Adrenal gland (tissue), 12 donors: Measurements from ENCODE around the gene WLS. TPM values are rescaled to one million over a fixed set of nuclear protein-coding genes. Genes with fewer than 3 reads are reported as not detected.

Experiments
- DNase-seq, 7 donors: peaks; one replicate each; pipeline ENCODE4 v3.0.0-alpha.2; 2019 to 2020
- H3K27ac ChIP-seq, 5 donors: fragments of 200-600 bp; sonication (generic) in 4 of 5; 1 replicate in 3 of 5; 2 replicates in 2 of 5; pipeline versions ENCODE4 v1.5.1 to v1.8.0; 2016 to 2020; ENCODE audit warnings: mild to moderate bottlenecking in 1 of 5
- H3K27me3 ChIP-seq: fragments of 200-600 bp; 2 replicates; pipeline ENCODE4 v1.8.0; 2021
- H3K36me3 ChIP-seq, 2 donors: fragments of 200-600 bp; replicated peaks in 1 of 2; 1 replicate in 1 of 2; 2 replicates in 1 of 2; pipeline versions ENCODE4 v1.5.1 to v1.8.0; 2018 to 2022
- H3K4me1 ChIP-seq, 2 donors: fragments of 200-600 bp; replicated peaks in 1 of 2; 1 replicate in 1 of 2; 2 replicates in 1 of 2; pipeline versions ENCODE4 v1.5.1 to v1.8.0; 2018 to 2021
- H3K4me3 ChIP-seq, 4 donors: fragments of 200-600 bp; sonication (generic) in 3 of 4; one replicate each; pipeline ENCODE4 v1.5.1; 2016 to 2018
- H3K9me3 ChIP-seq, 3 donors: fragments of 200-600 bp; sonication (generic) in 1 of 3; replicated peaks in 1 of 3; 1 replicate in 2 of 3; 2 replicates in 1 of 3; pipeline versions ENCODE4 v1.5.1 to v1.8.0; 2016 to 2021
- POLR2A ChIP-seq, 2 donors: fragments of 450-650 bp; IDR thresholded peaks; one replicate each; pipeline ENCODE4 v1.6.1; 2017; ENCODE audit warnings: antibody characterized with exemption in 2 of 2, mild to moderate bottlenecking in 2 of 2, moderate library complexity in 1 of 2
- WGBS, 4 donors: extraction: QIAGEN DNeasy Blood & Tissue Kit in 2 of 4; methylation state at CpG; one replicate each; pipeline versions ENCODE4 v1.1.5 to v1.1.7; 2013 to 2017; 5-methylcytosine and 5-hydroxymethylcytosine counted together
- intact Hi-C, 2 donors: fragments of 100-400 bp; cut with DNase I; formaldehyde crosslinking; loops; one replicate each; pipeline versions ENCODE4 v1.14.1 to v1.15.0; 2022 to 2023
- polyA plus RNA-seq, 3 donors: library from polyadenylated mRNA; stranded (reverse); fragments of 200-250 nt in 2 of 3; fragments of 350-450 nt in 1 of 3; fragmentation: Illumina TruSeq in 1 of 3; extraction: RNeasy Lipid Tissue Mini Kit (QIAGEN cat#74804) in 1 of 3; gene quantifications; one replicate each; pipeline ENCODE4 v1.2.3, GENCODE V29; 2013 to 2014
- total RNA-seq, 9 donors: library from RNA; depleted of rRNA in 4 of 9; stranded (reverse); fragments of >200 nt in 4 of 9; fragments of 120-200 nt in 1 of 9; fragmentation: NEBNext Ultra II Directional in 1 of 9; extraction: Animal tissue kit (Norgen Biotek cat#: 25700) in 1 of 9; gene quantifications; one replicate each; pipeline versions ENCODE4 v1.1.0 to v1.2.4, GENCODE V29; 2013 to 2023
- TF ChIP-seq, protein P1 (sequence below), 6 experiments: fragments of 450-650 bp in 4 of 6; fragments of 200-600 bp in 2 of 6; sonication (generic) in 1 of 6; IDR thresholded peaks; 1 replicate in 5 of 6; 2 replicates in 1 of 6; pipeline versions ENCODE4 v1.5.1 to v1.8.0; 2016 to 2021; ENCODE audit warnings: antibody characterized with exemption in 6 of 6, mild to moderate bottlenecking in 2 of 6, moderate library complexity in 1 of 6
- donor health status: healthy with polysubstance abuse.
- donor health status: Bipolar disorder and iron deficiency.
- donor health status: DM: yes; HTN: yes; CAD: no.
- donor health status: DM: no; HTN: no; CAD: no.
- donor health status: DM: no; HTN: no; CAD: no.
- donor health status: DM: yes; HTN: yes; CAD: no.

WLS gene
- total and polyA plus RNA-seq, 12 donors, result 28.7 to 114 (median 59.5) TPM

DNA sequence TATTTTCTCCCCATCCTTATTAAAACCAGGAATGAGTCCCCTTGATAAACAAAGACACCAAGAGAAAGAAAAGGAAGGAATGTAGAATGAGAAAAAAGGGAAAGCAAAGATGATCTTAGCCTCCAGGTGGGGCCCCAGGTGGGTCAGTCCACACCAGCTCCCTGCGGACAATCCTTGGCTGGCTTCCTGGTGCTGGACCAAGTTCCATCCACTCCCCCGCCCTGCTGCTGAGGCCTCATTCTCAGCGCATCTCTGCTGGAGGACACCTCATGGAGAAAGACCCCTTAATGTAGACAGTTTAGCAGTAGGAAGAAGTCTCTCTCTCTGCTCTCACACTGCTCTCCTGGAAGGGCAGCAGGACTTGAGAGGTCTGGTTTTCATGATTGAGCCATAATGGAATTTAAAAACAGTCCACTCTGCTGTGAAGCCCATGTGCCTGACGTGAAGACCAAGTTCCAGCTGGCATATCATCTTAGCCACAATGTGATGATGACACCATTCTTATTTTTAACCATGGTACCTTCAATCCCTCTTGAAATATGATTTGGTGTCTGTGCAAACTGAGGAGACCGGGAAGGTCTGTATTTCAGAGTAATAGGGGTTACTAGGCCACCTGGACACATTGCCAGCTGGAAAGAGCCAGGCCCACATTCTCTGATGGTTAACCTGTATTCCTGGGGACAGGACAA lies 83.1 kb downstream of the WLS start:
- peaks cover 0 to 27% of the 10 kb centered on the region in 2 donors for H3K36me3 ChIP-seq
- H3K27ac ChIP-seq, result no peak overlapping the region
- TF ChIP-seq, protein P1, sequence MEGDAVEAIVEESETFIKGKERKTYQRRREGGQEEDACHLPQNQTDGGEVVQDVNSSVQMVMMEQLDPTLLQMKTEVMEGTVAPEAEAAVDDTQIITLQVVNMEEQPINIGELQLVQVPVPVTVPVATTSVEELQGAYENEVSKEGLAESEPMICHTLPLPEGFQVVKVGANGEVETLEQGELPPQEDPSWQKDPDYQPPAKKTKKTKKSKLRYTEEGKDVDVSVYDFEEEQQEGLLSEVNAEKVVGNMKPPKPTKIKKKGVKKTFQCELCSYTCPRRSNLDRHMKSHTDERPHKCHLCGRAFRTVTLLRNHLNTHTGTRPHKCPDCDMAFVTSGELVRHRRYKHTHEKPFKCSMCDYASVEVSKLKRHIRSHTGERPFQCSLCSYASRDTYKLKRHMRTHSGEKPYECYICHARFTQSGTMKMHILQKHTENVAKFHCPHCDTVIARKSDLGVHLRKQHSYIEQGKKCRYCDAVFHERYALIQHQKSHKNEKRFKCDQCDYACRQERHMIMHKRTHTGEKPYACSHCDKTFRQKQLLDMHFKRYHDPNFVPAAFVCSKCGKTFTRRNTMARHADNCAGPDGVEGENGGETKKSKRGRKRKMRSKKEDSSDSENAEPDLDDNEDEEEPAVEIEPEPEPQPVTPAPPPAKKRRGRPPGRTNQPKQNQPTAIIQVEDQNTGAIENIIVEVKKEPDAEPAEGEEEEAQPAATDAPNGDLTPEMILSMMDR (IDR thresholded peaks at IDR 0.05), result no peak
- TF ChIP-seq POLR2A (IDR thresholded peaks at IDR 0.05), result no peak

DNA sequence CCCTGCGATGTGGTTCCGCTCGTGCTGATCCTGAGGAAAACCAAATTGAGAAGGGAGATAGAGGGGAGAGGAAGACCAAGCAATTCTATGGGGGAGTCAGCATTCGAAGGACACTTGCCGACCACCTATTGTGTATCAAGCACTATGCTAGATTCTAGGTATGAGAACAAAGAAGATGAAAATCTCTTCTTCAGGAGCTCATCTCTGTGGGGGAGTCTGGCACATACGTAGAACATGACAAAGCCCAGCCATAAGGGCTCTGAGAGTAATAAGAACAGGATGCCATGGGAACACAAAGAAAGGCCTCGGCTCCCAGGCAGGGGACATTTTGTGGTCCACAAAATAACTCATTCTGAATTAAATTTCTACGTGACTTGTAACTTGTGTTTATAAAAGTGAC lies 83.7 kb downstream of the WLS start:
- H3K36me3 ChIP-seq, result peaks cover 0 to 31% of the 10 kb centered on the region in 2 donors
- no peaks in the 10 kb centered on the region for H3K4me1 ChIP-seq
- H3K9me3 ChIP-seq, result no peaks in the 10 kb centered on the region
- WGBS, 4 donors, result 93 to 98% (median 96%) methylated on average over 8 of the region's 8 CpGs
- H3K27me3 ChIP-seq, result no peaks in the 10 kb centered on the region
- intact Hi-C loops, result no loop called here
- no peak overlapping the region for H3K27ac ChIP-seq
- DNase-seq, result no peak
- H3K4me3 ChIP-seq, result no peak overlapping the region
- TF ChIP-seq, protein P1 (IDR thresholded peaks at IDR 0.05), result no peak
- no peak for TF ChIP-seq POLR2A (IDR thresholded peaks at IDR 0.05)

More for the DNA sequence above, 83.1 kb downstream of the WLS start:
- intact Hi-C loops, result no loop called here
- H3K4me3 ChIP-seq, result no peak overlapping the region
- H3K4me1 ChIP-seq, result no peaks in the 10 kb centered on the region
- WGBS, 4 donors, result 88 to 96% (median 92%) methylated on average over 5 of the region's 5 CpGs
- no peaks in the 10 kb centered on the region for H3K27me3 ChIP-seq
- DNase-seq, result no peak
- no peaks in the 10 kb centered on the region for H3K9me3 ChIP-seq

DNA sequence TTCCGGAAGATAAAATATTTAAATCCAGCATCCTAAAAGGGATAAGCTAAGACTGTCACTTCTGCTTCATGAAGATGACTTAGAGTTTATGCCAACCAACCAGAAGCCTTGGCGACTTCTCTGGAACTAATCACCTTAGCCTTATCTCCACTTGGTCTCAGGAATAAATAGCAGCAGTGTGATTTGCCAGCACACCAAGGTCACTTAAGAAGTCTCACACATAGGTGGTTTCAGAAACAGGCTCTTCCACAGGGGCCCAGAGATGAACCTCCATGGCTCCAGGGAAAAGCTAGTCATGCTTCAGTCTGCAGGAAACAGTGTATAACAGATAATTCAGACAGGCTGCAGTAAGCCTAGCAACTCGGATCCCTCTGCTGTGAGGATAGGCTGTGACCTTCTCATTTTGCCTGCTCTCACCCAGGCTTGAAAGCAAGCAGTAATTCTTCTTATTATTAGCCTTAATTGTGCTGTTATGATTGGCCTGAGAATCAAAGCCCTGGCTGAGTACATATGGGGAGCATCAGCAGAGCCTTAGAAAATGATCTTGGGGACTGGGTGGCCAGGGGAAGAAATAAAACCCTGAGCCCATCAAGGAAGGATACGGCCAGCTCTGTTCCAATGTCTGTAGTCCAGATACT lies 84.7 kb downstream of the WLS start:
- intact Hi-C loops, result no loop called here
- H3K4me3 ChIP-seq, result no peak overlapping the region

DNA sequence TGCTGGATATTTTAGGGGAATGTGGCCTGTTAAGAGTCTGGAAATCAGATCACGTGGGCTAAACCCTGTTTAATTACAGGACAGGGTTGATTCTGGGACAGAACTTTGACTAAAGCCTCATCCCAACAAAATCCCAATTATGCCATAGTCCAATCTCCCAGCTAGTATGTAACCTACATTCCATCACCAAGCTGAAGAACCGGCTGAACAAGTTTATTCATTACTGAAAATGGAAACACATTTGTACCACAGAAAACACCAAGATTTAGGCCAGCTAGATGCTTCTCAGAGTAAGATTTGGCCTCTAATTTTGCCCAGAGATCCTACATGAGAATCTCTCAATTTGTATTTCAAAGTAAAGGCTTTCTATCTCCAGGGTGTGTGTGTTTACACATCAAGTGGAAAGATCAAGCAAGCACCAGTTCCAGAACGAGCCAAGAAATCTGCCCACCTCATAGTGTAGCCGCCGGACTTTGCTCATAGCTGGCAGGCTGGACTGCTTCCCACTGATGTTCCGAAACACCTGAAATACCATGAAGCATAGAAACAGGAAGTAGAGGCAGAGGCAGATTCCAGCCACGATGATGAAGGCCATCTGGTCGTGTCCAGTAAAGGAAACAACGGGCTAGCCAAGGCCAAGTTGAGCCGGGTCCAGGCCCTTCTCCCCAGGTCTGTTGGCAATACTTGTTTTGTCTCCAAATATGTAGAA lies 86.8 kb downstream of the WLS start:
- intact Hi-C loops, result no loop called here
- Histone ChIP-seq H3K27ac (no peak overlapping the region), H3K27me3 (no peaks in the 10 kb centered on the region), H3K36me3 (peaks cover 0 to 25% of the 10 kb centered on the region in 2 donors), H3K9me3 (no peaks in the 10 kb centered on the region), H3K4me1 (no peaks in the 10 kb centered on the region), H3K4me3 (no peak overlapping the region)
- DNase-seq, result no peak
- no peak for TF ChIP-seq POLR2A (IDR thresholded peaks at IDR 0.05)
- TF ChIP-seq, protein P1 (IDR thresholded peaks at IDR 0.05), result no peak
- 63 to 75% (median 71%) methylated on average over 10 of the region's 10 CpGs for WGBS, 4 donors

More for the DNA sequence above, 84.7 kb downstream of the WLS start:
- no peaks in the 10 kb centered on the region for H3K27me3 ChIP-seq
- peaks cover 0 to 30% of the 10 kb centered on the region in 2 donors for H3K36me3 ChIP-seq
- no peak overlapping the region for H3K27ac ChIP-seq
- H3K4me1 ChIP-seq, result no peaks in the 10 kb centered on the region
- peak in 2 of 7 donors; percentile 16 to 17 for DNase-seq
- no peak for TF ChIP-seq POLR2A (IDR thresholded peaks at IDR 0.05)
- TF ChIP-seq, protein P1 (IDR thresholded peaks at IDR 0.05), result no peak
- WGBS, 4 donors, result 58 to 71% (median 61%) methylated on average over 4 of the region's 4 CpGs
- no peaks in the 10 kb centered on the region for H3K9me3 ChIP-seq
